GM19193 (cell line): ENCODE results near the gene PPP2R5C.
A peak's percentile ranks its signal among the peaks of the same experiment; 100 is the strongest.

ENCODE experiments used
- POLR2A ChIP-seq: IDR thresholded peaks from 4 replicates; pipeline ENCODE4 v1.6.1; 2011; ENCODE audit not compliant: insufficient read depth, insufficient read length; ENCODE audit errors: extremely low read depth

Gene PPP2R5C

DNA sequence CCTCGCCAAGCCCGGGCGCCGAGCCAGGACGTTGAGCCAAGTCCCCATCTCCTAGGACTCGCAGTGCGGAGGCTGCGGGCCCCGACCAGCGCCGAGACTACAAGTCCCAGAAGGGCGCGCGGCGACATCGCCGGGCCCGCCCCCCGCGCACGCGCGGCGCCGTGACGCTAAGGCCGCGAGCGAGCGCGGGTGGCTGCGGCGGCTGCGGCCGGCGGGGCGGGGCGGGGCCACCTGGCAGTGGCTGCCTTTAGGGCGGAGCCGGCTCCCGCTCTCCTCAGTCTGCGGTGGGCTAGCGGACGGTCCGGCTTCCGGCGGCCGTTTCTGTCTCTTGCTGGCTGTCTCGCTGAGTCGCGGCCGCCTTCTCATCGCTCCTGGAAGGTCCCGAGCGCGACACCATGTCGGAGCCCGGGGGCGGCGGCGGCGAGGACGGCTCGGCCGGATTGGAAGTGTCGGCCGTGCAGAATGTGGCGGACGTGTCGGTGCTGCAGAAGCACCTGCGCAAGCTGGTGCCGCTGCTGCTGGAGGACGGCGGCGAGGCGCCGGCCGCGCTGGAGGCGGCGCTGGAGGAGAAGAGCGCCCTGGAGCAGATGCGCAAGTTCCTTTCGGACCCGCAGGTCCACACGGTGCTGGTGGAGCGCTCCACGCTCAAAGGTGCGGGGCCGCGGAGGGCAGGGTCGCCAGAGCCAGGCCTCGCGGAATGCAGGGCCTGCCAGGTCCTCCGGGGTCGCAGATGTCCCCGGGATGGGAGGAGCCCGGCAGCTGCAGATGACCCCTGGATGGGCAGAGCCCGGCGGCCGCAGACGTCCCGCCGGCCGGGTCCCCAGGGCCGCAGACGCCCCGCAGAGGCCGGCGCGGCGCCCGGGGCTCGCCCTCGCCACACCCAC, 203.0 kb downstream of the PPP2R5C start, which contains the start of gene DYNC1H1:
Gene DYNC1H1 (plus strand): TSS at position 277 of the 884 bp plus-strand sequence. CDS start 119 bp downstream, at position 396.
- TF ChIP-seq POLR2A: peak; percentile 94

DNA sequence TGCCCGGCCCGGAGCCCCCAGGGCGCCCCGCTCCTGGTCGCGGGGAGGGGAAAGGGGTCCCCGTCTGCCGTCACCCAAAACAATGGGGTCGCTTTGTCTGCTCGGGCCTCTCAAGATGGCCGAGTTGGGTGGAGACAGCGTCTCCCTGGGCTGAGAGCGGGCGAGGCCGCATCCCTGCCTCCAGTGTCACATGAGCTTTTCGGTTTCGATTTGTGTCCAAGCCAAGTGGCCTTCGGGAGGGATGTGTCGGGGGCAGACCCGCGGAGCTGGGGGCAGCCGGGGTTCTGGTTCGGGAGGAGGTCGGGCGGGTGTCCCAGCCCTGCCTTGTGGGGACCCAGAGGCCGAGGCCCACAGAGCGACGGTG, 203.7 kb downstream of the PPP2R5C start:
- TF ChIP-seq POLR2A: peak; percentile 11

DNA sequence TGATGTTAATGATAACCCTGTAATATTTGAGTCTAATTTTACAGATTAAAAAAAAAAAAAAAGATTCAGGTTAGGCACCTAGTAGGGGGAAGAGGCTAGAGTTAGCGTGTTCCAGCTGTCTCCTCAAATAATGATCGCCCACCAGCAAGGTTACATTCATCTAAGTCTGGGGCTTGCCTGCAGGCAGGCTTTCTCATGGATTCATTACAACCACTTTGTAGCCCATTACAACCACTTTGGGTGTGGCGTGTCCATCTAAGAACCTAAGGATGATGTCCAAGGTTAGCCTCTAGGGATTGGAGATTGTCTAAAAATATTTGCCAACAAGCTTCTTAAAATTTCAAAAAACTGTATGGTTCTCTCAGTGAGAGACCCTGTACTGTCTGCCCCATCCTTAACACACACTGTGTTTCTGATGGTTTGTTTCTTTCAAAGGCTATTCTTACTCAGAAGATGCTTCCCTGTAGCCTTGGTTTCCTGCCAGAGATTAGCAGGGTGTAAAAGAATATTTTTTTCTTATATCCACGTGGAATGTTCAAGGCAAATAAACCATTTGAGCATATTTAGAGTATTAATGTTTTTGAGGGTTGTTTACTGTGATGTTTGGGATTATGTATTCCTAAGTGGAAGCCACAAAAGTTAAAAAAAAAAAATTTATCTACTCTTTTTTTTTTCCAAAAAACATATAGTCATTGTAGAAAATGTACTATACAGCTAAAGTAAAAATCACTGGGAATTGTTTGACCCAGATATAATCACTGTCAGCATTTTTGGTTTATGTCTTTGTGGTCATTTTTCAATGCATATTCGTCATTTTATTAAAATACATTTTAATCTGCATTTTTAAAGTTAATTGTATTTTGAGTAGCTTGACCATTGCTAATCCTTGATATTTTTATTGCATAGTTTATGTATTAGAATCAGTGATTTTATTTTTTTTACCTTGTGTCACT, 204.5 kb downstream of the PPP2R5C start:
- TF ChIP-seq POLR2A: no peak

DNA sequence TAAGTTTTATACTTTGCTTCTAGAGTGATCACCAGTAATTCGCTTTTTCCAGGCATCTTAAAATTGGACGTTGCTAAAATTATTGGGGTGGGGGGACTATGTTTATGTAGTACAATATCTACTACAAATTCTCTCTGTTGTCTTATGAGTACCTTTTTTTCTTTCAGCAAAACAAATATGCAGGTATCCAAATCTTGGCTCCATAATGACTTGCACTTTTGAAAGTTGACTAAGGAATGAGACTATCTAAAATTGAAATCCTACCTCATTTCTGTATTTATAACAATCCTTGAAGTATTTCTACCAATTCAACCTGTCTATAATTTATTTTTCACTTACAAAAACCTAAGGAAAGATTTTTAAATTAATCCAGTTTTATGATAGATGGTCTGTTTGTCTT, 205.2 kb downstream of the PPP2R5C start:
- TF ChIP-seq POLR2A: no peak

DNA sequence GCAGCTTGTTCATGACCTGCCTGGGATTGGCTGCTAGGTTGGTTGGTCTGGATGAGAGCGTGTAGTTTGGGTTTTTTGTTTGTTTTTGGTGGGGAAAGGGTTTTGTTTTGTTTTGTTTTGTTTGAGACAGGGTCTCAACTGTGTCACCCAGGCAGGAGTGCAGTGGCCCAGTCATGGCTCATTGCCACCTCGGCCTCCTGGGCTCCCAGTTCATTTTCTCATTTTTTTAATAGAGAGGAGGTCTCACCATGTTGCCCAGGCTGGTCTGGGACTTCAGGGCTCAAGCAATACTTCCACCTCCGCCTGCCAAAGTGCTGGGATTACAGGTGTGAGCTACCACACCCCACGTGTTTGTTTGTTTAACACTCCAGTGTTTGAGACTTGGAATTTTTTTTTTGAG, 206.7 kb downstream of the PPP2R5C start:
- no peak for TF ChIP-seq POLR2A

DNA sequence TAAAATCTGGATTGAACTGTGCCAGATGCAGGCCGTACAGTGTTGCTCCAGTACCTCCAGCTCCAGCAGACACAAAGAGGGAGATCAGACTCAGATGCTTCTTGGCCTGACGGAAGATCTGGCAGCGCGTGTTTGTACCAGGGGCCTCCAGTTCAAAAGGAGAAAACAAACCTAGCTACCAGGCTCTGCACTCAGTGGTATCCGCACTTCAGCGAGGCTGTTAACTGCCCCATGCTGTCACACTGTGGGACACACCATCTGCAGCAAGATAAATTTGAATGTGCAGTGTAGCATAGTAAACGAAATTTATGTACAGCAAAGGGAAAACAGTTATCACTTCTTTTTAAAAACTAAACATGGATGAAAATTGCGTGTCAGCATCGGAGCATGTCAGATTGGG, 208.0 kb downstream of the PPP2R5C start:
- TF ChIP-seq POLR2A: no peak

DNA sequence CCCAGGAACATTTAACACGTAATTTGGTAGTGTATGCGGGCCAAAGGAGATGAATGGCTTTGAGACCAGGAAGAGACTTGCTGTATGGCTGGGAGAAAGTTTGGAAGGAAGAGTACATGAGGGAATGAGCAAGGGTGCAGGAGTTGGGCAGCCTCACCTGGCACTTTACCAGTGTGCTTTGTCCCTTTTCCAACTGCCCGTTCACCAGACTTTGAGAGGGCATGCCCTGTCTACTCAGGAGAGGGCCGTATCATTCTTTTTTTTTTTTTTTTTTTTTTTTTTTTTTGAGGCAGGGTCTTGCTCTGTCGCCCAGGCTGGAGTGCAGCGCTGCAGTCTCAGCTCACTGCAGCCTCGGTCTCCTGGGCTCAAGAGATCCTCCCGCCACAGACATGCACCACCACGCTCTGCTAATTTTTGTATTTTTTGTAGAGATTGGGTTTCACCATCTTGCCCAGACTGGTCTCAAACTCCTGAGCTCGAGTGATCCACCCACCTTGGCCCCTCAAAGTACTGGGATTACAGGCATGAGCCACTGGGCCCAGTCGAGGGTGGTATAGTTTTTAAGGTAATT, 209.4 kb downstream of the PPP2R5C start:
- no peak for TF ChIP-seq POLR2A

DNA sequence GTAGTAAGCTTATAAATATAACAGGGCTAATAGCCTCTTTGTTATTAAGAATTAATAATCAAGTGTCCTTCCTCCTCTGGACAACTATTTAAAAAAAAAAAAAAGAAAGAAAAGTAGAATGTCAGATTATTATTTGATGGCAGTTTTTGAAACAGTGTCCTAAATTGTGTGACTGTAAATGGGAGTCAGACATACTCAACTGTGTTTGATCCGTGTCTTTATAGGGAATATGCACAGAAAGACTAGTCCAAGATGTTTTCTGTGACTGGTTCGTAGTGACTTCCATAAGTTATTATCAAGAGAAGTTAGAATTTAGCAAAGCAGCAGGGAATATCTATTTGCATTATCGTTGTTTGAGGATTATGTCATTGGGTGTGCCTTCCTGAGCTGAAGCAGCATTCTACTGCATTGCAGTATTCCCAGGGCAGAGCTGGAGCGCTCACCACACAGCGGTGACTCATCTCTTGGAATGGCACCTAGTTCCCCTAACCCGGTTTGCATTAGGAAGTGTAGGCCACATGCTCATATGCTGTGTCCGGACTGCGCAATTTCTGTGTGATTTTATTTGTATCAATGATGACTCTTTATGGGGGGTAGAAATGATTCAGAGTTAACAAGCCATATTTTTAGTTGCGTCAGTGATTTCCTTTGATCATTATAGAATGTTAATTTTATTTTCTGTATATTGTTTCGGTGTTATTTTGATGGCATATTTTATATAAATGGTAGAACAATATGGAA, 210.8 kb downstream of the PPP2R5C start:
- TF ChIP-seq POLR2A: no peak

DNA sequence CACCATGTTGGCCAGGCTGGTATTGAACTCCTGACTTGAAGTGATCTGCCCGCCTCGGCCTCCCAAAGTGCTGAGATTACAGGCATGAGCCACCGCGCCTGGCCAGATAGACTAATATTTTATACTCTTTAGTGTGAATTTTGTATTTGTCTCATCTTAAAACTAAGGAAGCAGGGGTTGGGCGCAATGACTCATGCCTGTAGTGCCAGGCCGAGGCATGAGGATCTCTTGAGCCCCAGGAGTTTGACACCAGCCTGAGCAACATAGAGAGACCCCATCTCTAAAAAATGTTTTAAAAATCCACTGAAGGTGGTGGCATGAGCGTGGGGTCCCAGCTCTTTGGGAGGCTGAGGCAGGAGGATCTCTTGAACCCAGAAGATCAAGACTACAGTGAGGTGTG, 211.8 kb downstream of the PPP2R5C start:
- TF ChIP-seq POLR2A: no peak

DNA sequence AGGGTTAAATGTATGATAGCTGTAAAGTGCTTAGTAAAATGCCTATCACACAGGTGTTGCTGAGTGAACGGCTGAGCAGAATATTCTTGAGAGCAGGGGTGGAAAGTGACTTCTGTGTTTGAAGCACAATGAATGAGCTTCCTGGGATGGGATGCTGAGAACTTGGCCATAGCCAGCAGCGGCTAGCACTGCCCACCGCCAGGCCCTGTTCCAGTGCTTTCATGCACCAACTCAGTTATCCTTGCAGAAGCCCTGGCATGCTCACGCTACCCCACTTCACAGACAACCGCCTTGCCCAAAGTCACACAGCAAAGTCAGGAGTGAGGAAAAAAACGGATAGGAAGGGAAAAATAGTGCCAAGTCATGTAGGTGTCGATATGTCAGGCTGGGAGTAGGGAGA, 213.7 kb downstream of the PPP2R5C start:
- TF ChIP-seq POLR2A: no peak
